Measurements from ENCODE around the gene TPRN. TPM values are rescaled to one million over a fixed set of nuclear protein-coding genes. Genes with fewer than 3 reads are reported as not detected.
"Not testable (repeated sequence)": the region's sequence is repeated elsewhere in the genome, so short reads cannot be mapped to it uniquely, and the experiment has no call there.

TPRN gene
- total RNA-seq, 4 donors from 2014 or later: 13.0 to 34.2 (median 15.8) TPM

DNA sequence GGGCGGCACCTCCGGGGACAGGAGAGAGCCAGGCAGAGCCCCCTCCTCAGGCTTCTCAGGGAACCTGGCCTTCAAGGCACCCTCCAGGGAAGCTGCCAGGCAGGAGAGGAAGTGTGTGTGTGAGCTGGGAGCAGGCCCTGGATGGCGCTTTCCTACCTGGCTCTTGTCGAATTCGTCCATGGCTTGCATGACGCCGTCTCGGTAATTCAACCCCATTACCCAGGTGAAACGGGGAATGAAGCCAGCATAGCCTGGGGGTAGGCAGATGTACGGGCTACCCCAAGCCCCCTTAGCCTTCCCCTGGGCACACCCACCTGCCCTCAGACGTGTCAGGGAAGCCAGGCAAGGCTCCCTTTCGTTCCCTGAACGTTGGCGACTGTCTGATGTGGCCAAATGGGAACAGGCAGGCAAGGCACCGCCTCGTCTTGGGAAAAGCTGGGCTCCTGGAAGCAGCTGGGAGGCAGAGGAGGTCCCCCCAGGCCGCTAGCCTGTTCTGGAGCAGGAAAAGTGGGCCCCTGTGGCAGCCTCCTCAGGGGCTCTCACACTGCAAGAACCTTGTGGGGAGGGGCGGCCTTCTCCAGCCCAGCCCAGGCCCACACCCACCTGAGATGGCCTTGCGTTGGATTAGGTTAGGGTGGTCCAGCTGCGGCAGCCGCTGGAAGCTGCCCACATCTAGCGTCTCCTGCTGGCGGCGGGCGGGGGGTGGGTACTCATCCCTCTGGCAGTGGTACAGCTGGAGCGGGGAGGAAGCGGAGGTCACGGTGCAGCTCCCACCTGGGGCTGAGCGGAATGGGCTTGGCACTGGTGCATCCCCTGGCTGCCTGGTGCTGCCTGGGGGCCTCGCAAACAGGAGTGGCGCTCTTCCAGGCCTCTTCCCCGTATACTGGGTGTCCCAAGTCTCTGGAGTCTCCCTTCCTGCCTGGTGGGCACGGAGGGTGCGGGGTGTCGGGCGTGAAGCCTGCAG, 44.2 kb upstream of the TPRN start:
- intact Hi-C loops (cut with DNase I): no loop called here
- H3K36me3 ChIP-seq: peaks cover 6 to 21% (median 21%) of the 10 kb centered on the region in 3 donors
- no peaks in the 10 kb centered on the region for H3K9me3 ChIP-seq
- no peak for TF ChIP-seq POLR2A (IDR thresholded peaks at IDR 0.05)
- TF ChIP-seq, protein P1, sequence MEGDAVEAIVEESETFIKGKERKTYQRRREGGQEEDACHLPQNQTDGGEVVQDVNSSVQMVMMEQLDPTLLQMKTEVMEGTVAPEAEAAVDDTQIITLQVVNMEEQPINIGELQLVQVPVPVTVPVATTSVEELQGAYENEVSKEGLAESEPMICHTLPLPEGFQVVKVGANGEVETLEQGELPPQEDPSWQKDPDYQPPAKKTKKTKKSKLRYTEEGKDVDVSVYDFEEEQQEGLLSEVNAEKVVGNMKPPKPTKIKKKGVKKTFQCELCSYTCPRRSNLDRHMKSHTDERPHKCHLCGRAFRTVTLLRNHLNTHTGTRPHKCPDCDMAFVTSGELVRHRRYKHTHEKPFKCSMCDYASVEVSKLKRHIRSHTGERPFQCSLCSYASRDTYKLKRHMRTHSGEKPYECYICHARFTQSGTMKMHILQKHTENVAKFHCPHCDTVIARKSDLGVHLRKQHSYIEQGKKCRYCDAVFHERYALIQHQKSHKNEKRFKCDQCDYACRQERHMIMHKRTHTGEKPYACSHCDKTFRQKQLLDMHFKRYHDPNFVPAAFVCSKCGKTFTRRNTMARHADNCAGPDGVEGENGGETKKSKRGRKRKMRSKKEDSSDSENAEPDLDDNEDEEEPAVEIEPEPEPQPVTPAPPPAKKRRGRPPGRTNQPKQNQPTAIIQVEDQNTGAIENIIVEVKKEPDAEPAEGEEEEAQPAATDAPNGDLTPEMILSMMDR (IDR thresholded peaks at IDR 0.05): no peak
- no peaks in the 10 kb centered on the region for H3K27me3 ChIP-seq
- DNase-seq: no peak
- no peak overlapping the region for H3K4me3 ChIP-seq
- H3K27ac ChIP-seq: peak overlapping the region in 1 of 4 donors; percentile 4
- H3K4me1 ChIP-seq: peaks cover 28 to 55% (median 30%) of the 10 kb centered on the region in 3 donors
- WGBS, 2 donors: 51% methylated on average over 7 of the region's 36 CpGs; no CpG with 5 or more reads in 1 of the 2 donors

DNA sequence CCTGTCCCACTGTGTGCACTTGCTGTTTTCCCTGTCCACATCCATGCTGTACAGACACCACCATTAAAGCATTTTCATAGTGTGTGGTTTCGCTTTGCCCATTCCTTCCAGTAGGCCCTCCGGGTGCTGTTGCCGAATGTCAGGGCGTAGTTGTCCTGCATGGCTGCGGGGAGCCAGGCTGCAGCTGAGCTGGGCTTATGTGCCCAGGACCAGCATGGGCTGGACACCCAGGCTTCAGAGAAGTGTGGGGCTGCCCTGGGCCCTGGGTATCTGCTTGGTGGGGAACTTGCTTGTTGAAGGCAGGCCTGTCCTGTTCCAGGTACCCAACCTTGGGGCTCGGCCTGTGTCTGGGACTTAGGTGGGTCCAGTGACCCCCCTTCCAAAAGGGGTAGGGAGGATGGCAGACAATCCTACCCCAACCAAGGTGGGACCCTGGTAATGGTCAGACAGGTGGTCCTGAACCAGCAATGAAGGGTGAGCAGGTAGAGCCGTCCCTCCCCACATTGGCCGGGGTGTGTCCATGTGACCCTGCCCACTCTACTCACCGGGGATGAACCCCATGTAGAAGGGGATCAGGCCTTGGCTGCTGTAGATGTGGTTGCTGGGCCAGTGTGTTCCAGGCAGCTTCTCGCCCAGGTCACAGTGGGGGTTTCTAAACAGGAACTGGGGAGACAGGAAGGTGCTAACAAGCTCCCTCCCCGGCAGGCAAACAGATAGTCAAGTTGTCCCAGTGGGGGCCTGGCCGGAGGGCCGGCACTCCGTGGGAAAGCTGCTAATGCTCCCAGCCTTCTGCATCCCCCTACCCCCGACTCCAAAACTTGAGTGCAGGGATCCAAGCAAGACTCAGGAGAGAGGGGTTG, 43.3 kb upstream of the TPRN start:
- no peak overlapping the region for H3K4me3 ChIP-seq
- no peak for DNase-seq
- peaks cover 6 to 21% (median 21%) of the 10 kb centered on the region in 3 donors for H3K36me3 ChIP-seq
- WGBS, 2 donors: 56 to 83% methylated on average over 1 to 7 of the region's 15 CpGs
- TF ChIP-seq POLR2A (IDR thresholded peaks at IDR 0.05): no peak
- TF ChIP-seq, protein P1 (IDR thresholded peaks at IDR 0.05): no peak
- peak overlapping the region in 2 of 4 donors; percentile 4 to 12 for H3K27ac ChIP-seq
- no peaks in the 10 kb centered on the region for H3K9me3 ChIP-seq
- intact Hi-C loops (cut with DNase I): no loop called here
- H3K4me1 ChIP-seq: peaks cover 30 to 64% (median 37%) of the 10 kb centered on the region in 3 donors
- no peaks in the 10 kb centered on the region for H3K27me3 ChIP-seq

- H3K36me3 ChIP-seq: peaks cover 6 to 21% (median 21%) of the 10 kb centered on the region in 3 donors
- H3K27me3 ChIP-seq; H3K9me3 ChIP-seq; H3K27ac ChIP-seq; intact Hi-C loops (cut with DNase I); DNase-seq: not testable (repeated sequence)
- WGBS, 2 donors: 77% methylated on average over 6 of the region's 18 CpGs; no CpG with 5 or more reads in 1 of the 2 donors
- H3K4me1 ChIP-seq: peaks cover 34 to 70% (median 37%) of the 10 kb centered on the region in 3 donors
- peak overlapping the region in 2 of 4 donors; percentile 86 to 97 for H3K4me3 ChIP-seq
These were observed 42.7 kb upstream of the TPRN start for GRCh38 chr9:137243266-137243625.

- no peak for TF ChIP-seq POLR2A (IDR thresholded peaks at IDR 0.05)
- TF ChIP-seq, protein P1 (IDR thresholded peaks at IDR 0.05): no peak
- Histone ChIP-seq H3K4me3 (peak overlapping the region; percentile 74 to 97 (median 88)), H3K9me3 (no peaks in the 10 kb centered on the region), H3K27me3 (no peaks in the 10 kb centered on the region), H3K36me3 (peaks cover 6 to 21% (median 21%) of the 10 kb centered on the region in 3 donors), H3K27ac (peak overlapping the region; percentile 94 to 100 (median 98)), H3K4me1 (peaks cover 34 to 77% (median 37%) of the 10 kb centered on the region in 3 donors)
- intact Hi-C loops (cut with DNase I): no loop called here
- DNase-seq: no peak
- WGBS, 2 donors: 40 to 49% methylated on average over 14 to 15 of the region's 36 CpGs
These were observed 42.0 kb upstream of the TPRN start for GRCh38 chr9:137242269-137243203.

Measured in esophagus squamous epithelium (tissue), 5 donors.